ENCODE data around the gene CELSR3. TPM values are rescaled to one million over a fixed set of nuclear protein-coding genes. Genes with fewer than 3 reads are reported as not detected.

The CELSR3 gene
- total RNA-seq, 1 experiment from 2014 or later = 35.4 TPM

- Histone ChIP-seq H3K36me3 (ENCODE audit: control insufficient read depth, insufficient read depth, low read length) (no peaks in the 10 kb centered on the region), H3K27me3 (replicated peaks; ENCODE audit: control insufficient read depth, insufficient read depth, low read length) (no peaks in the 10 kb centered on the region), H3K9me3 (no peaks in the 10 kb centered on the region), H3K4me1 (peaks cover 8% of the 10 kb centered on the region; the same call in 1 of the 2 replicates), H3K4me3 (ENCODE audit: low read depth, low read length) (no peak overlapping the region)
- TF ChIP-seq CTCF (IDR thresholded peaks at IDR 0.05; ENCODE audit: insufficient read depth in 1 of 2, low read depth in 1 of 2, low read length in 1 of 2, severe bottlenecking in 1 of 2, unreplicated experiment in 1 of 2) = no peak
- CTCF ChIA-PET = interaction anchor here (1.0 kb wide), 1 partner anchor 43 kb away, joined by 4 read pairs; no protein-coding TSS in a partner anchor
- Mint-ChIP-seq H3K4me1 (ENCODE audit: low read depth, unreplicated experiment) (peaks cover 15% of the 10 kb centered on the region), H3K9me3 (ENCODE audit: unreplicated experiment) (no peaks in the 10 kb centered on the region), H3K36me3 (ENCODE audit: insufficient read depth, unreplicated experiment) (peaks cover 6% of the 10 kb centered on the region), H3K4me3 (ENCODE audit: unreplicated experiment) (no peak overlapping the region), H3K27ac (ENCODE audit: unreplicated experiment) (no peak overlapping the region), H3K27me3 (ENCODE audit: insufficient read depth, unreplicated experiment) (no peaks in the 10 kb centered on the region)
- intact Hi-C loops (cut with micrococcal nuclease; ENCODE audit: unreplicated experiment) = no loop called here
- no peak for DNase-seq
- no TSS peak for BruUV-seq (replicated peaks)
- POLR2A ChIA-PET = no interaction called here
Measured at GRCh38 chr3:48591436-48591835, 71.2 kb downstream of the CELSR3 start.

- H3K36me3 Mint-ChIP-seq (ENCODE audit: insufficient read depth, unreplicated experiment) = no peaks in the 10 kb centered on the region
- H3K4me3 Mint-ChIP-seq (ENCODE audit: unreplicated experiment) = no peak overlapping the region
- no peaks in the 10 kb centered on the region for H3K9me3 Mint-ChIP-seq (ENCODE audit: unreplicated experiment)
- no peak overlapping the region for H3K27ac Mint-ChIP-seq (ENCODE audit: unreplicated experiment)
- no peak for DNase-seq
- Histone ChIP-seq H3K36me3 (ENCODE audit: control insufficient read depth, insufficient read depth, low read length) (no peaks in the 10 kb centered on the region), H3K4me3 (ENCODE audit: low read depth, low read length) (no peak overlapping the region), H3K9me3 (no peaks in the 10 kb centered on the region), H3K4me1 (no peaks in the 10 kb centered on the region), H3K27me3 (replicated peaks; ENCODE audit: control insufficient read depth, insufficient read depth, low read length) (no peaks in the 10 kb centered on the region)
- BruUV-seq (replicated peaks) = no TSS peak
- no peaks in the 10 kb centered on the region for H3K27me3 Mint-ChIP-seq (ENCODE audit: insufficient read depth, unreplicated experiment)
- intact Hi-C loops (cut with micrococcal nuclease; ENCODE audit: unreplicated experiment) = no loop called here
- POLR2A ChIA-PET = no interaction called here
- CTCF ChIA-PET = no interaction called here
- H3K4me1 Mint-ChIP-seq (ENCODE audit: low read depth, unreplicated experiment) = peaks cover 8% of the 10 kb centered on the region
- no peak for TF ChIP-seq CTCF (IDR thresholded peaks at IDR 0.05; ENCODE audit: insufficient read depth in 1 of 2, low read depth in 1 of 2, low read length in 1 of 2, severe bottlenecking in 1 of 2, unreplicated experiment in 1 of 2)
Measured at GRCh38 chr3:48588230-48588629, 74.5 kb downstream of the CELSR3 start.

- no peaks in the 10 kb centered on the region for H3K9me3 ChIP-seq
- no peak for DNase-seq
- H3K27me3 ChIP-seq (replicated peaks; ENCODE audit: control insufficient read depth, insufficient read depth, low read length) = no peaks in the 10 kb centered on the region
- no peak overlapping the region for H3K4me3 ChIP-seq (ENCODE audit: low read depth, low read length)
- H3K36me3 ChIP-seq (ENCODE audit: control insufficient read depth, insufficient read depth, low read length) = no peaks in the 10 kb centered on the region
- ChIA-PET POLR2A (no interaction called here), CTCF (no interaction called here)
- no TSS peak for BruUV-seq (replicated peaks)
- no peaks in the 10 kb centered on the region for H3K27me3 Mint-ChIP-seq (ENCODE audit: insufficient read depth, unreplicated experiment)
- H3K4me1 Mint-ChIP-seq (ENCODE audit: low read depth, unreplicated experiment) = peaks cover 8% of the 10 kb centered on the region
- H3K9me3 Mint-ChIP-seq (ENCODE audit: unreplicated experiment) = no peaks in the 10 kb centered on the region
- H3K4me3 Mint-ChIP-seq (ENCODE audit: unreplicated experiment) = no peak overlapping the region
- TF ChIP-seq CTCF (IDR thresholded peaks at IDR 0.05; ENCODE audit: insufficient read depth in 1 of 2, low read depth in 1 of 2, low read length in 1 of 2, severe bottlenecking in 1 of 2, unreplicated experiment in 1 of 2) = no peak
- no peak overlapping the region for H3K27ac Mint-ChIP-seq (ENCODE audit: unreplicated experiment)
- H3K4me1 ChIP-seq = no peaks in the 10 kb centered on the region
- no peaks in the 10 kb centered on the region for H3K36me3 Mint-ChIP-seq (ENCODE audit: insufficient read depth, unreplicated experiment)
- intact Hi-C loops (cut with micrococcal nuclease; ENCODE audit: unreplicated experiment) = no loop called here
Measured at GRCh38 chr3:48587686-48588085, 75.0 kb downstream of the CELSR3 start.

Small RNAs within 50 kb of the gene (microRNA-seq; reads per million reads assigned to microRNA genes)
- not detected for gene MIR4793

Other genes starting within 250 kb of the CELSR3 start
- 149 and 164 TPM in 2 replicates for gene PLXNB1, start 232.8 kb downstream of the CELSR3 start, total RNA-seq (2022)
- 48.9 and 59.5 TPM in 2 replicates for gene CCDC51, start 222.8 kb downstream of the CELSR3 start, total RNA-seq (2022)
- 205 and 227 TPM in 2 replicates for gene TMA7, start 222.6 kb downstream of the CELSR3 start, total RNA-seq (2022)
- gene ATRIP, start 216.1 kb downstream of the CELSR3 start, total RNA-seq (2022) = 14.4 and 15.9 TPM in 2 replicates
- 213 and 226 TPM in 2 replicates for gene SHISA5, start 158.7 kb downstream of the CELSR3 start, total RNA-seq (2022)
- gene PFKFB4, start 106.1 kb downstream of the CELSR3 start, total RNA-seq (2022) = 11.2 and 14.4 TPM in 2 replicates
- 0.54 TPM in 1 of 2 replicates, not detected in the other for gene UCN2, start 99.1 kb downstream of the CELSR3 start, total RNA-seq (2022)
- gene COL7A1, start 67.6 kb downstream of the CELSR3 start, total RNA-seq (2022) = 4.7 and 5.2 TPM in 2 replicates
- 278 and 283 TPM in 2 replicates for gene UQCRC1, start 53.2 kb downstream of the CELSR3 start, total RNA-seq (2022)
- gene TMEM89, start 41.1 kb downstream of the CELSR3 start, total RNA-seq (2022) = not detected in 2 replicates
- 54.7 and 59.4 TPM in 2 replicates for gene SLC26A6, start 27.4 kb downstream of the CELSR3 start, total RNA-seq (2022)
- gene NCKIPSD, start 23.0 kb upstream of the CELSR3 start, total RNA-seq (2022) = 30.1 and 30.2 TPM in 2 replicates
- gene IP6K2, start 54.3 kb upstream of the CELSR3 start, total RNA-seq (2022) = 91.7 and 100 TPM in 2 replicates
- 56.3 and 67.3 TPM in 2 replicates for gene PRKAR2A, start 185.0 kb upstream of the CELSR3 start, total RNA-seq (2022)
- gene SLC25A20, start 236.0 kb upstream of the CELSR3 start, total RNA-seq (2022) = 17.0 and 19.3 TPM in 2 replicates

Measured in Caco-2 (cell line).